Panc1 (cell line): ENCODE measurements around the gene SLC18B1.

Source experiments
- POLR2AphosphoS5 ChIP-seq: IDR thresholded peaks from 2 replicates; pipeline ENCODE4 v1.6.1; 2012; ENCODE audit warnings: mild to moderate bottlenecking, low read depth, low read length, moderate library complexity
- SIN3A ChIP-seq: IDR thresholded peaks from 2 replicates; pipeline ENCODE4 v1.6.1; 2012; ENCODE audit warnings: low read depth, mild to moderate bottlenecking, low read length, moderate library complexity, borderline replicate concordance; ENCODE audit not compliant: insufficient read depth
- TCF7L2 ChIP-seq: IDR thresholded peaks from 2 replicates; pipeline ENCODE4 v1.6.1; 2011; ENCODE audit warnings: mild to moderate bottlenecking, low read depth, low read length, inconsistent platforms
- TF ChIP-seq, protein P1 (sequence below), 2 experiments: IDR thresholded peaks; 2 replicates each; pipeline ENCODE4 v1.6.1; 2011 to 2012; ENCODE audit warnings: low read depth in 2 of 2, control low read depth in 1 of 2, low read length in 1 of 2, mild to moderate bottlenecking in 1 of 2, moderate library complexity in 1 of 2; ENCODE audit not compliant: insufficient read depth in 1 of 2
- TF ChIP-seq, protein P2 (sequence below): fragments of 450-650 bp; IDR thresholded peaks from 2 replicates; pipeline ENCODE4 v1.5.1; 2017; ENCODE audit warnings: mild to moderate bottlenecking

DNA sequence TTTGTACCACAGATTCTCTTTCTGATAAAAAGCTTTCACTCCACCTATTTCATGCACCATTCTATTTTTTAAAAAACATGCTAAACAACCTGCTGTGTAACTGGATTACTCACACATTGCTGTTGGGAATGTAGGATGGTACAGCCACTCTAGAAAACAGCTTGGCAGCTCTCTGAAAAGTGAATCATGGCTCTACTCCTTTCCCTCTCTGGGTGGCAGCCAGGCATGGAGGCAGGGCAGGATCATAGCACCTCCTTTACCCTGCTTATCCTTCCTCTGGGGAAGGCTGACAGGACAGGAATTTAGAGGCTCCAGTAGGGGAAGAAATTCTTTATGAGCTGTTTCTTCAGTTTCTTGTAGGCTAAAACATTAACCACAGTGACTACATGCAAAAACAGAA lies 34.1 kb downstream of the SLC18B1 start:
- TF ChIP-seq, protein P1, sequence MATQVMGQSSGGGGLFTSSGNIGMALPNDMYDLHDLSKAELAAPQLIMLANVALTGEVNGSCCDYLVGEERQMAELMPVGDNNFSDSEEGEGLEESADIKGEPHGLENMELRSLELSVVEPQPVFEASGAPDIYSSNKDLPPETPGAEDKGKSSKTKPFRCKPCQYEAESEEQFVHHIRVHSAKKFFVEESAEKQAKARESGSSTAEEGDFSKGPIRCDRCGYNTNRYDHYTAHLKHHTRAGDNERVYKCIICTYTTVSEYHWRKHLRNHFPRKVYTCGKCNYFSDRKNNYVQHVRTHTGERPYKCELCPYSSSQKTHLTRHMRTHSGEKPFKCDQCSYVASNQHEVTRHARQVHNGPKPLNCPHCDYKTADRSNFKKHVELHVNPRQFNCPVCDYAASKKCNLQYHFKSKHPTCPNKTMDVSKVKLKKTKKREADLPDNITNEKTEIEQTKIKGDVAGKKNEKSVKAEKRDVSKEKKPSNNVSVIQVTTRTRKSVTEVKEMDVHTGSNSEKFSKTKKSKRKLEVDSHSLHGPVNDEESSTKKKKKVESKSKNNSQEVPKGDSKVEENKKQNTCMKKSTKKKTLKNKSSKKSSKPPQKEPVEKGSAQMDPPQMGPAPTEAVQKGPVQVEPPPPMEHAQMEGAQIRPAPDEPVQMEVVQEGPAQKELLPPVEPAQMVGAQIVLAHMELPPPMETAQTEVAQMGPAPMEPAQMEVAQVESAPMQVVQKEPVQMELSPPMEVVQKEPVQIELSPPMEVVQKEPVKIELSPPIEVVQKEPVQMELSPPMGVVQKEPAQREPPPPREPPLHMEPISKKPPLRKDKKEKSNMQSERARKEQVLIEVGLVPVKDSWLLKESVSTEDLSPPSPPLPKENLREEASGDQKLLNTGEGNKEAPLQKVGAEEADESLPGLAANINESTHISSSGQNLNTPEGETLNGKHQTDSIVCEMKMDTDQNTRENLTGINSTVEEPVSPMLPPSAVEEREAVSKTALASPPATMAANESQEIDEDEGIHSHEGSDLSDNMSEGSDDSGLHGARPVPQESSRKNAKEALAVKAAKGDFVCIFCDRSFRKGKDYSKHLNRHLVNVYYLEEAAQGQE (IDR thresholded peaks at IDR 0.05; ENCODE audit: insufficient read depth in 1 of 2, low read depth in 2 of 2, low read length in 1 of 2), result no peak
- TF ChIP-seq, protein P2, sequence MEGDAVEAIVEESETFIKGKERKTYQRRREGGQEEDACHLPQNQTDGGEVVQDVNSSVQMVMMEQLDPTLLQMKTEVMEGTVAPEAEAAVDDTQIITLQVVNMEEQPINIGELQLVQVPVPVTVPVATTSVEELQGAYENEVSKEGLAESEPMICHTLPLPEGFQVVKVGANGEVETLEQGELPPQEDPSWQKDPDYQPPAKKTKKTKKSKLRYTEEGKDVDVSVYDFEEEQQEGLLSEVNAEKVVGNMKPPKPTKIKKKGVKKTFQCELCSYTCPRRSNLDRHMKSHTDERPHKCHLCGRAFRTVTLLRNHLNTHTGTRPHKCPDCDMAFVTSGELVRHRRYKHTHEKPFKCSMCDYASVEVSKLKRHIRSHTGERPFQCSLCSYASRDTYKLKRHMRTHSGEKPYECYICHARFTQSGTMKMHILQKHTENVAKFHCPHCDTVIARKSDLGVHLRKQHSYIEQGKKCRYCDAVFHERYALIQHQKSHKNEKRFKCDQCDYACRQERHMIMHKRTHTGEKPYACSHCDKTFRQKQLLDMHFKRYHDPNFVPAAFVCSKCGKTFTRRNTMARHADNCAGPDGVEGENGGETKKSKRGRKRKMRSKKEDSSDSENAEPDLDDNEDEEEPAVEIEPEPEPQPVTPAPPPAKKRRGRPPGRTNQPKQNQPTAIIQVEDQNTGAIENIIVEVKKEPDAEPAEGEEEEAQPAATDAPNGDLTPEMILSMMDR, result no peak
- no peak for TF ChIP-seq POLR2AphosphoS5
- TF ChIP-seq SIN3A, result no peak
- no peak for TF ChIP-seq TCF7L2
